AG09319 (cell line): ENCODE measurements around the gene PTPRN.

Experiments used
- DNase-seq: peaks from one replicate; pipeline ENCODE4 v3.0.0-alpha.2; 2010; ENCODE audit warnings: low read depth; ENCODE audit errors: extremely low read depth
- TF ChIP-seq, protein P1 (sequence below): IDR thresholded peaks from 2 replicates; pipeline ENCODE4 v1.5.1; 2011; ENCODE audit warnings: low read depth, mild to moderate bottlenecking, inconsistent platforms, low read length, moderate library complexity

PTPRN gene

DNA sequence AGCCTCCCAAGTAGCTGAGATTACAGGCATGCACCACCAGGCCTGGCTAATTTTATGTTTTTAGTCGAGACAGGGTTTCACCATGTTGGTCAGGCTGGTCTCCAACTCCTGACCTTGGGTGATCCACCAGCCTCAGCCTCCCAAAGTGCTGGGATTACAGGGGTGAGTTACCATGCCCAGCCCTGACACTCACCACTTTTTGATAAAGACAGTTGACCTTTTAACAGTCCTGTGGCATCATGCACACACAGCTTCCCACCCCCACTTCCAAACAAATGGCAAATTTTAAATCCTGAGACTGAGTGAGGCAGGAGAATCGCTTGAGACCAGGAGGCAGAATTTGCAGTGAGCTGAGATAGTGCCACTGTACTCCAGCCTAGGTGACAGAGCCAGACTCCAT, 36.2 kb downstream of the PTPRN start:
- TF ChIP-seq, protein P1, sequence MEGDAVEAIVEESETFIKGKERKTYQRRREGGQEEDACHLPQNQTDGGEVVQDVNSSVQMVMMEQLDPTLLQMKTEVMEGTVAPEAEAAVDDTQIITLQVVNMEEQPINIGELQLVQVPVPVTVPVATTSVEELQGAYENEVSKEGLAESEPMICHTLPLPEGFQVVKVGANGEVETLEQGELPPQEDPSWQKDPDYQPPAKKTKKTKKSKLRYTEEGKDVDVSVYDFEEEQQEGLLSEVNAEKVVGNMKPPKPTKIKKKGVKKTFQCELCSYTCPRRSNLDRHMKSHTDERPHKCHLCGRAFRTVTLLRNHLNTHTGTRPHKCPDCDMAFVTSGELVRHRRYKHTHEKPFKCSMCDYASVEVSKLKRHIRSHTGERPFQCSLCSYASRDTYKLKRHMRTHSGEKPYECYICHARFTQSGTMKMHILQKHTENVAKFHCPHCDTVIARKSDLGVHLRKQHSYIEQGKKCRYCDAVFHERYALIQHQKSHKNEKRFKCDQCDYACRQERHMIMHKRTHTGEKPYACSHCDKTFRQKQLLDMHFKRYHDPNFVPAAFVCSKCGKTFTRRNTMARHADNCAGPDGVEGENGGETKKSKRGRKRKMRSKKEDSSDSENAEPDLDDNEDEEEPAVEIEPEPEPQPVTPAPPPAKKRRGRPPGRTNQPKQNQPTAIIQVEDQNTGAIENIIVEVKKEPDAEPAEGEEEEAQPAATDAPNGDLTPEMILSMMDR: no peak
- no peak for DNase-seq

DNA sequence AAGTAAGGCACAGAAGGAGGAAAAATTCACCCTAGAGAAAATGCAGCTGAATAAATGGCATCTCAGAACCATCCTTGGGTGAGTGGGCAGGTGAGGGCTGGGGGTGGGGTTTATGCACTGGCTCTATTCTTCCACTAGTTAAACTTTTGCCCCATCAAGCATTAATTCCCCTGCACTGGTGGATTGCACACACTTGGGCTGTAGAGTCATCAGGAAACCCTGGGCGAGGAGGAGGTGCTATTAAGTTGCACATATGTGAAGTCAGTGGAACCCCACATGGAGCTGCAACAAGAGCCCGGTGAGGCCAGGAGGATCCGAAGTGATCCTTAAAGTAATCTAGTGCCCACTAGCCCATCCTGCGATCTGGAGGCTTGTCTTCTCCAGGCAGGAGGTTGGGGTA, 36.8 kb downstream of the PTPRN start:
- DNase-seq: no peak
- TF ChIP-seq, protein P1: no peak

DNA sequence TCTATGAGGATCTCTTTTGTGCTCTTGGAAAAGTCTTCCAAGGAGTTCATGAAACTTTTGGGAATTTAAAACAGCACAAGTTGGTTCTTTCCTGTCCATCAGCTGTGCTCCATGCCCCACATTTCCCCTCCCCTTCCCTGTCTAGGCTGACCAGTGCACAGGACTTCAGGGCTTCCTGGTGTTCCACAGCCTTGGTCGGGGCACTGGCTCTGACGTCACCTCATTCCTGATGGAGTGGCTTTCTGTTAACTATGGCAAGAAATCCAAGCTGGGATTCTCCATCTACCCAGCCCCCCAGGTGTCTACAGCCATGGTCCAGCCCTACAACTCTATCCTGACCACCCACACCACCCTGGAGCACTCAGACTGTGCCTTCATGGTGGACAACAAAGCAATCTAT, 38.2 kb downstream of the PTPRN start:
- DNase-seq: no peak
- TF ChIP-seq, protein P1: no peak

DNA sequence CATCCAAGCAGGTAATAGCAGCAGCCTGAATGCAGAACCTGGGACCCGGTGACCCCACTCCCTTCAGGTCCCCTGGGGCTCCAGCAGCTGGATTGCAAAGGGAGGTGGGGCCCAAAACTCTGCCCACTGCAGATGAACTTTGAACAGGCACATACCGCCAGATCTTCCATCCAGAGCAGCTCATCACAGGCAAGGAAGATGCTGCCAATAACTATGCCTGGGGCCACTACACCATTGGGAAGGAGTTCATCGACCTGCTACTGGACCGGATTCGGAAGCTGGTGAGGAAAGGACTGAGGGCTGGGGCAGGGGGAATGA, 39.2 kb downstream of the PTPRN start:
- TF ChIP-seq, protein P1: no peak
- no peak for DNase-seq

DNA sequence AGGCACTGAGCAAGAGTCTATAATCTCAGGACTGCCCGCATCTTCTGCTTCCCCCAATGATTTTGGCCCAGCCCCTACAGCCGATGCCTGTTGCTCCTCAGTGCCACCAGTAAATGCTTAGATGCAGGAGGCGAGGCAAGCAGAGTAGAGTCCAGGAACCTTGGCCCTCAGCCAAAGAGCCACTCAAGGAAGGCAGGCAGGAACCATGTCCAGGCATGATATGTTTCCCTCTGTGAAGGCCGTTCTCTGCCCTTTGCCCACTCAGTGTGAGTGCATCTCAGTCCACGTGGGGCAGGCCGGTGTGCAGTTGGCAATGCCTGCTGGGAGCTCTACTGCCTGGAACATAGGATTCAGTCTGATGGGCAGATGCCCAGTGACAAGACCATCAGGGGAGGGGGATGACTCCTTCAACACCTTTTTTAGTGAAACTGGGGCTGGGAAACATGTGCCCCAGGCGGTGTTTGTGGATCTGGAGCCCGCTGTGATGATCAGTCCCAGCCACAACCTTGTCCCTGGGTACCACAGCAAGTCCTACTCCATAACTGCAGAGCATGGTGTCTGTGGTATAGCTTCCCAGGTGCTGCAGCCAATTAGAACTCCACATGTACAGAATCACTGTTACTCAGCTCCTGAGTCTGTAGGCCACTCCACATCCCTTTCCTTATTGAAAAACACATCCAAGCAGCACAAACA, 39.7 kb downstream of the PTPRN start:
- TF ChIP-seq, protein P1: no peak
- DNase-seq: no peak

DNA sequence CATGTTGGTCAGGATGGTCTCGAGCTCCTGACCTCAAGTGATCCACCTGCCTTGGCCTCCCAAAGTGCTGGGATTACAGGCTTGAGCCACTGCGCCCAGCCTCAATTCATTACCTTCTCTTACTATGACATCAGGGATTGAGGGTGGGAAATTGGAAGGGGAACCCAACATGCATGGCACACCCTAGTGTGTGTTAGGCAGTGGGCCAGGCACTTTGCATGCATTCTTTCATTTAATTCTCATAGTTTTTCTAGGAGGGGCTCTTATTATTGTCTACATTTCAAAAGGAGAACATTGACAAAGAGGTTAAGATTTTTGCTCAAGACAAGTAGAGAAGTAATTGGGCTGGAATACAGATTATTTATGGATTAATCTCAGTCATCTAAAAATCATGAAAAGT, 40.9 kb downstream of the PTPRN start:
- TF ChIP-seq, protein P1: no peak
- DNase-seq: no peak

DNA sequence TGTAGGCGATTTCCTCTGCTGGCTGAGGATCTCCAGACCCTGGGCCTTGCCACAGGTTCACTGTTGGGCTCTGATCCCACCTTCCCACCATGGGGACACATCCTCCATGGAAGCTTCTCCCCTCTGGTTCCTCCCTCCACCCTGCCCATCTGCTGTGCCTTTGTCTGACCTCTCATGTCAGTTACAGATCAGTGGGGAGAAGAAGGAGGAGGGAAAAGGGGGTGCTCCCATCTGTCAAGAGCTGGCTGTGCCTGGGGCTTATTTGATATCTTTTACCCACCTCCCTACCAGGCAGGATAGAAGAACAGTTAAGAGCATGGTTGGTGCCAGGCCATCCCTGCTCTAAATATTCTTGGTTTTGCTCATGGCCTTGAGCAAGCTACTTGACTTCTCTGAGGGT, 42.3 kb downstream of the PTPRN start:
- DNase-seq: no peak
- TF ChIP-seq, protein P1: no peak
